Measurements from ENCODE around the gene PTPN20.
"Not testable (repeated sequence)": the region's sequence is repeated elsewhere in the genome, so short reads cannot be mapped to it uniquely, and the experiment has no call there.

PTPN20 gene

DNA sequence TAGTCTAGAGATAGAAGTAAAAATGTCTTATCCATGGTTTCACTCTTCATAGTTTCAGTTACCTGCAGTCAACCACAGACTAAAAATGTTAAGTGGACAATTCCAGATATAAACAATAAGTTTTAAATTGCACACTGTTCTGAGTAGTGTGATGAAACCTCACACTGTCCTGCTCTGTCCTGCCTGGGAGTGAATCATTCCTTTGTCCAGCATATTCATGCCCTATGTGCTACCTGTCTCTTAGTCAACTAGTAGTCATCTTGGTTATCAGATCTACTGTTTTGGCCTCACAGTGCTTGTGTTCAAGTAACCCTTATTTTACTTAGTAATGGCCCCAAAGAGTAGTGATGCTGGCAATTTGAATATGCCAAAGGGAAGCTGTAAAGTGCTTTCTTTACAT, 49.5 kb downstream of the PTPN20 start:
- not testable (repeated sequence) for DNase-seq (ENCODE audit: low spot score)

GRCh38 chr10:46963356-46963755, 52.1 kb downstream of the PTPN20 start:
- not testable (repeated sequence) for DNase-seq (ENCODE audit: low spot score)

- not testable (repeated sequence) for DNase-seq (ENCODE audit: low spot score)
These were observed 55.8 kb downstream of the PTPN20 start for GRCh38 chr10:46967013-46967412.

DNA sequence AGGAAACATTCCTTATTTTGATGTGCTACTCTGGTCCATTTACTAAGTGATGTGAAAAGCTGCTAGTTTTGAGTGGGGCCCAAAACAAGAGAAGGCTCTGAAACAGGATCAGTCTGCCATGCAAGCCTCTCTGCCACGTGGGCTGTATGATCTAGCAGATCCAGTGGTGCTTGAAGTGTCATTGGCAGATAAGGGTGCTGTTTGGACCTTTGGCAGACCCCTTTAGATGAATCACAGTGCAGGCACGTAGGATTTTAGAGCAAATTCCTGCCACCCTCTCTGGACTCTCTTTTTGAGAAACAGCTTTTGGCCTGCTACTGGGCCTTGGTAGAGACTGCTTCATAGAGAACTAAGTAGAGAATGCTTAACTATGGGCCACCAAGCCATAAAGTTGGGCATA, 69.0 kb downstream of the PTPN20 start:
- DNase-seq (ENCODE audit: low spot score), result not testable (repeated sequence)

DNA sequence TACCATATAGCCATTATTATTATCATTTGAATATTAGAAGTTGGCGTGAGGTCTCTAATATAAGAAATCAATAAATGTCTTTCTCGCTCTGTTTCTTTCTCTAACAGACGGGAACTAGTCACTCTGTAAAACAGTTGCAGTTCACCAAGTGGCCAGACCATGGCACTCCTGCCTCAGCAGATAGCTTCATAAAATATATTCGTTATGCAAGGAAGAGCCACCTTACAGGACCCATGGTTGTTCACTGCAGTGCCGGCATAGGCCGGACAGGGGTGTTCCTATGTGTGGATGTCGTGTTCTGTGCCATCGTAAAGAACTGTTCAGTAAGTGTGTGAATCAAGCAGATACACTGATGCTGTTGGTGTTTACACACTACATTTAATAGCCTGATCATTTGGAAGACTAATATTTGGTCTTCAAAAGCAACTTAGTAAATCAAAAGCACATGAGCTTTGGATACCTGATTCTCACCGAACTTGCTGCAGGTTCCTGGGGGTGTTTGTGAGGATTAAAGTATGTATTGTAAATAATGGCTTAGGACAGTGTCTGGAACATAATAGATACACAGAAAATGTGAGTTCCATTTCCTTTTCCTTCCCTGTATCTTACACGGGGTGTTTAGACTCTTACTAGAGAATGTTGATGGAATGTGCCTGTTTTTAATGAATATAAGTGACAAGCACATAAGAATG, 76.2 kb downstream of the PTPN20 start:
- not testable (repeated sequence) for DNase-seq (ENCODE audit: low spot score)

DNA sequence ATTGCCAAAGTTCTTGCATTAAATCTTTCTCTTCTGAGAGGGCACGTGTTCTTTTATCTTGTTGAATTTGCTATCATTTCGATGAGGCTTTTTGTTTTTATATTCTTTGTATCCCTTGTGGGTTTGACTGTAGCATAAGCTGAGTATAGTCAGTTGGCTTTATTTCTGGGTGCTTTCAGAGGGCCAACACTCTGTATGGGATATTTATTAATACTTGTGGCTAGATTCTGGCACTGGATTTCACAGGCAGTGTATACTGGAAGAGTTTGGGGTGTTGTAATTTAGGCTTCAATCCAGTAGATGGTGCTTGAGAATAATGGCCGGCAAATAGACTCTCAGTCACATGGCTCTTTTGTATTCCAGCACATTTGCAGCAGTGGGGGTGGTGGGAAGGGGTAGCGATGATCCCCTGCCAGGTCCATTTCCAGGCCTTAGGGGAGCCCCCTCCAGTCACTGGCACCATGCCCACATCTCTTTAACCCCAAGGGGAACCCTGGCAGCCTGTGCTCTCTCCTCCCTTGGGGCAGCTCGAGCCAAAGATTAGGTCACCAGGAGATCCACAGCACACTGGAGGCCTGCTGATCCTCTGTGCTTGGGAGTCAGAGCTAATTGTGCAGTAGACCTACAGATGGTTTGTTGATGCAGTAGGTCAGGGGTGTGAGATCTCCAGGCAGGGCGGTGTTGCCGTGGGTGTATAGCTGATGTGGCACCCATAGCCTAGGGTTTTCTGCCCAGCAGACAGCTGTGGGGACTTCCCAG, 81.8 kb downstream of the PTPN20 start:
- DNase-seq (ENCODE audit: low spot score), result peak; percentile 50

- no peak for DNase-seq (ENCODE audit: low spot score)
These were observed 84.0 kb downstream of the PTPN20 start for GRCh38 chr10:46995234-46995633.

- no peak for DNase-seq (ENCODE audit: low spot score)
These were observed 87.0 kb downstream of the PTPN20 start for GRCh38 chr10:46998192-46998591.

DNA sequence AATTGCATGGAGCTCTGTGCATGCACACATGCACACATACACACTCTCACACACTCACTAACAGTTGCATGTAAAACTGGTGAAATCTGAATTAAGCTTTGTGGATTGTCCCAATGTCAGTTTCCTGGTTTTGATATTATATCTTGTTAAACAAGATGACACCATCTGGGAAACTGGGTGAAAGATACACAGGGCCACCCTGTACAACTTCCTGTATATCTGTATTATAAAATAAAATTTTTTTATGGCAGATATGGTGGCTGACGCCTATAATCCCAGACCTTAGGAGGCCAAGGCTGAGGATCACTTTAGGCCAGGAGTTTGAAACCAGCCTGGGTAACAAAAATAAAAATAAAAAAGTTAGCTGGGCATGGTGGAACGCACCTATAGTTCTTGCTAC, 87.4 kb downstream of the PTPN20 start:
- DNase-seq (ENCODE audit: low spot score), result no peak

DNA sequence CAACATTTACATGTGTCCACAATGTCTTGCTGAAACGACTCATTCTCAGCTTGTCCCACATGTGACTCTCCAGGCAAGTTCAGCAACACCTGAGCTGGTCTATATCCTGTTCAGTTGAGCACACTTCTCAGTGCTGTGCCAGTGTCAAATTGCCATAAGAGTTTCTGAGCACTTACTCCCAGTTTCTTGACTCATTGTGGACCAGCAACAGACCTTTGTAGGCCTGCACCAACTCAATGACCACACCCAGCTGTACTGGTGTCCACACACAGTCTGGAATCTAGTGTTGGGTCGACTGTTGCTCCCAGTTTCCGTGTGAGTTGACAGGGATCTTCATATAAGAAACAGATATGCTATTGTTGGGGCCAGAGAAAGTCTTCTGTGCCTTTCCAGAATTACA, 88.0 kb downstream of the PTPN20 start:
- no peak for DNase-seq (ENCODE audit: low spot score)

DNA sequence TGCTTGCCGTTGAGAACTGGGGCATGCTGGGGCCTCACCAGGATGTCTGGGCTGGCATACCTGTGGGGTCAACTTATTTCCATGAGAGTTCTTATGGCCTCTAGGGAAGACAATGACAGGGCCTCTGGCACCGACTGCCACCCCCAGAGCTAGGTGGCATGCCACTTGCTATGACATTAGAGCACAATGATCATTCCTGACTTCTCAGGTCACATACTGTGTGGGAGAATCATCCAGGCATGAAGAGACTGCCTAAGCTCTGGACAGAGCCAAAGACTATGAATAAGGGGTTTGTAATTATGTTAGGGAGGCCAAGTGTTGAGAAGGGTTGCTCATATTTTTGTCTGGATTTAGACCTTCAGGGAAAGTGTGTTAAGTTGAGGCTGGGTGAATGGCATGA, 97.5 kb downstream of the PTPN20 start:
- peak; percentile 17 for DNase-seq (ENCODE audit: low spot score)

GRCh38 chr10:47009215-47009838, 98.1 kb downstream of the PTPN20 start:
- DNase-seq (ENCODE audit: low spot score), result no peak

GRCh38 chr10:47010036-47010435, 98.8 kb downstream of the PTPN20 start:
- DNase-seq (ENCODE audit: low spot score), result no peak

DNA sequence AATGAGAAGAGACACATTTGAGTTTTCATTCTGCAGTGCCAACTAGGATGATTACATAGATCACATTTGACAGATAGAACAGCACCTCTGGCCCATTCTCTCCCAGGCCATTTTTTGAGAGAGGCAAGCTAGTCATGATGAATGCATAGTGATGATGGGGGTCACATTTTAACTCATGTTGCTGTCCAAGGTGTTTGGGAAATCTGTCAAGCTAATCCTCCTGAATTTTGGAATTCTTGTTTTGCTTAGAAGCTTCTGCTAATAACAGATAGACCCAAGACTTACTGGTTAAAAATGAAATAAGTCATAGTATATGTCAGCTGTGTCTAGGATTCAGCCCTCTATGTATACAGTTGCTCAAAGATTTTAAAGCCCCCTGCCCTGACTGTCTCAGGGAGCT, 101.0 kb downstream of the PTPN20 start:
- DNase-seq (ENCODE audit: low spot score), result no peak

DNA sequence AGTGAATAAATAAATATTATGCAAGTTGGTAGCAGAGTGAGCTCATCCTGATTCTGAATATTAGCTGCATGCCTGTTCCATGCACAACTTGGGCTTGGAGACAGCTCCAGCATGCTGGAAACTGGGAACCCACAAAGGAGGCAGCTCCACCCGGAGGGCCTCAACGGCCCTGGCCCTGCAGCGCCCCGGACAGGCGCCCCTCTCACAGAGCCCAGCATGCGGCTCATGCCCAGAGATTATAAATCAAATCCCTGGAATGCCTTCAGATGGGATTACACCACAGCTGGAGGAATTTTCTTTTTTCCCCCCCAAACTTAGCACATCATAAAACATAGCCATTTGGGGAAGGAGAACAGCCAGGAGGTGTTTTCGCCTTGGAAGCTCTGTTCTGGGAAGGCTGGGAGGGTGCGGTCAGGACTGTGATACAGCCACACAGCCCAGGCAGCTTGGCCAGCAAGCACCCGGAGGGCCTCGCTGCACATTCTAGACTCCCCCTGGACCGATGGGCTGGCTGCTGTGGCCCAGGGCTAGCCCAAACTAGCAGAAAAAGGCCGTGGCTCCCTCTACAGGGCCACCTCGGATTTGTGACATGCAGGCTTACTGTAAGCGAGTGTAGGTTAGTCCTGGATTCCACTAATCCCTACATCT, 102.4 kb downstream of the PTPN20 start:
- DNase-seq (ENCODE audit: low spot score), result peak; percentile 40

- no peak for DNase-seq (ENCODE audit: low spot score)
These were observed 104.2 kb downstream of the PTPN20 start for GRCh38 chr10:47015404-47015803.

DNA sequence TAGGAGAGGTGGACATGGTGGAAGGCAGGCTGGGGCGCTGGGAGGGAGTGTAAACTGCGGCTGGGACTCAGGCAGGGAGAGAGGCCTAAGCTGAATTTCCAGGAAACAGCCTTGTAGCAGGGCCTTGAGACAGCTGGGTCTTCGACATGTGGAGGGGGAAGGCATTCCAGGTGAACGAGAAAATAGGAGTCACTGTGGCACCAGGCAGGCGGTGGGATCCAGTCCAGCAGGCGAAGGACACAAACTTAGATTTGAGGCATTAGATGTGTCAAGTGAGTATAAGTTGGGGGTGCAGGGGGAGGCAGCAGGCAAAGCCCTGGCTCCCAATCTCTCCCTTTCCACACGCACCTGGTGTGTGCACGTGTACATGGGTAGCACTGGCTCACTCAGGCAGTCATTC, 105.3 kb downstream of the PTPN20 start:
- no peak for DNase-seq (ENCODE audit: low spot score)

DNA sequence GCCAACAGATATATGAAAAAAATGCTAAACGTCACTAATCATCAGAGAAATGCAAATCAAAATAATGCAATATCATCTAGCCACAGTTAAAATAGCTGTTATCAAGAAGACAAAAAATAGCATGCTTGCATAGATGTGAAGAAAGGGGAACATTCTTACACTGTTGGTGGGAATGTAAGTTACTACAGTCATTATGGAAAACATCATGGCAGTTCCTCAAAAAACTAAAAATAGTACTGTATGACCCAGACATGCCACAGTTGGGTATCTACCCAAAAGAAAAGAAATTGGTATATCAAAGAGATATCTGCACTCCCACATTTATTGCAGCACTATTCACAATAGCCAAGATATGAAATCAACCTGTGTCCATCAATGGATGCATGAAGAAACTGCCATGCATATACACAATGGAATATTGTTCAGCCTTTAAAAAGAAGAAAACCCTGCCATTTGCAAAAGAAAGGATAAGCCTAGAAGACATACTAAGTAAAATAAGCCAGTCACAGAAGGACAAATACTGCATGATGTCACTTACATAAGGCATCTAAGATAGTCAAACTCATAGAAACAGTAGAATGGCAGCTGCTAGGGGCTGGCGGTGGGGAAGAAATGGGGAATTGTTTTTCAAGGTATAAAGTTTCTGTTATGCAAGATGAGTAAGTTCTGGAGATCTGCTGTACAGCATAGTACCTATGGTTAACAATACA, 107.0 kb downstream of the PTPN20 start:
- no peak for DNase-seq (ENCODE audit: low spot score)

- no peak for DNase-seq (ENCODE audit: low spot score)
These were observed 108.2 kb downstream of the PTPN20 start for GRCh38 chr10:47019155-47020145.

DNA sequence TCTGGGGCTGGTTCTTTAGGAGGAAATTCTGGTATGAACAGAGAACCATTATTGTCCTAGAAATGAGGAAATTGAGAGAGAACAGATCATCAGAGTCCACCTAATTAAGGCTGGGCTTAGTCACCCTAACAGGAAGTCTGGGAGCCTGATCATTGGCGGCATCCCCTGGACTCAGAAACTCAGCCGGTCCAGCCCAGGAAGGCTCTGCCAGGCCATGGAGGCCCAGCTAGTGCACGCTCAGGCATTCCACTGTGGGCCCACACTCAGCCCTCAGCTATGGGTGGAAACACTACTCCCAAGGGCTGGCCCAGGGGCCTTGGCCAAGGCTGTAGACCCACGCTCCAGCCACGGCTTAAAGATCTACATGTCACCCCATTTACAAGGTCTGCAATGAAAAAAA, 109.2 kb downstream of the PTPN20 start:
- DNase-seq (ENCODE audit: low spot score), result peak; percentile 77

DNA sequence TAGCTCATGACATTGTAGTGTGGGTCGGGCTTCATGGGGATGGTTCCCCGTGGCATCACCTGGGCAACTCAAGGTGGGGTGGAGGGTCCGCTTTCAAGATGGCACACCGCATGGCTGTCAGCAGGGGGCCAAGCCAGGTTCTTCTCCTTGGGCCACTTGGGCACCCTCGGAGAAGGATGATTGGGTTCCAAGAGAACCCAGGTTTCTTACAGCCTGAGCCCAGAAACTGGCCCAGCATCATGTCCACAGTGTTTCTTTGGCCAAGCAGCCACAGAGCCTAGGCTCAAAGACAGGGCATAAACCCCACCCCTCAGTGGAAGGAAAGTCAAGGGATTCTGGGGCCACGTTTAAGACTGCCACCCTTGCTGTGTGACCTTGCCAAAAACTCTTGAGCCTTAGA, 110.6 kb downstream of the PTPN20 start:
- DNase-seq (ENCODE audit: low spot score), result no peak

Measured in AG08395 (cell line).